WTC11 (cell line): ENCODE results near the gene MTNR1B. TPM values are rescaled to one million over a fixed set of nuclear protein-coding genes. Genes with fewer than 3 reads are reported as not detected.

ENCODE experiments used
- ATAC-seq: fragments of 200-7000 bp; cut with Tn5 transposase; 2 replicates; pipeline ENCODE4 v1.10.0; 2021; ENCODE audit warnings: mild to moderate bottlenecking, moderate library complexity
- CTCF ChIA-PET: fragments of 300-600 bp; sonication (Branson Sonifier 250); formaldehyde crosslinking; loops from one replicate; lab custom pipeline; 2021; ENCODE audit warnings: antibody characterized with exemption; lab: Charles Lee
- POLR2A ChIA-PET: fragments of 350-600 bp; sonication (Branson Sonifier 250); formaldehyde crosslinking; loops from one replicate; lab custom pipeline; 2021; ENCODE audit warnings: antibody characterized with exemption; lab: Charles Lee
- DNase-seq: peaks from one replicate; pipeline ENCODE4 v3.0.0; 2021; ENCODE audit warnings: low spot score
- H3K27ac Mint-ChIP-seq: 2 replicates; pipeline ENCODE4 v1.8.0; 2021; ENCODE audit warnings: mixed read lengths
- H3K27me3 Mint-ChIP-seq: 2 replicates; pipeline ENCODE4 v1.8.0; 2021; ENCODE audit warnings: low read depth, mild to moderate bottlenecking, moderate library complexity, mixed read lengths
- H3K36me3 Mint-ChIP-seq: 2 replicates; pipeline ENCODE4 v1.8.0; 2021; ENCODE audit warnings: mixed read lengths
- H3K4me1 Mint-ChIP-seq: 2 replicates; pipeline ENCODE4 v1.8.0; 2022; ENCODE audit warnings: mixed read lengths
- H3K4me3 Mint-ChIP-seq: 2 replicates; pipeline ENCODE4 v1.8.0; 2021; ENCODE audit warnings: mild to moderate bottlenecking, moderate library complexity, mixed read lengths
- H3K9me3 Mint-ChIP-seq: 2 replicates; pipeline ENCODE4 v1.8.0; 2021; ENCODE audit warnings: mixed read lengths
- ATF1 ChIP-seq: sonication (generic); formaldehyde crosslinking; IDR thresholded peaks from 2 replicates; pipeline ENCODE4 v1.8.1; 2023; ENCODE audit warnings: mild to moderate bottlenecking, moderate library complexity, missing genetic modification reagents
- CTCF ChIP-seq: fragments of 200-600 bp; IDR thresholded peaks from 2 replicates; pipeline ENCODE4 v1.8.0; 2022; ENCODE audit warnings: antibody characterized with exemption
- E2F1 ChIP-seq: sonication (generic); formaldehyde crosslinking; IDR thresholded peaks from 2 replicates; pipeline ENCODE4 v1.8.0; 2022; ENCODE audit warnings: mild to moderate bottlenecking, missing genetic modification reagents
- FOXJ3 ChIP-seq: sonication (generic); formaldehyde crosslinking; IDR thresholded peaks from 2 replicates; pipeline ENCODE4 v1.9.0; 2021; ENCODE audit warnings: missing genetic modification reagents, mild to moderate bottlenecking, borderline replicate concordance
- MLX ChIP-seq: sonication (generic); formaldehyde crosslinking; IDR thresholded peaks from 2 replicates; pipeline ENCODE4 v1.8.1; 2023; ENCODE audit warnings: mild to moderate bottlenecking, missing genetic modification reagents, moderate library complexity
- MXD4 ChIP-seq: fragments of 250-450 bp; sonication (Bioruptor Pico); IDR thresholded peaks from 2 replicates; pipeline ENCODE4 v1.8.0; 2021; ENCODE audit warnings: mild to moderate bottlenecking, moderate library complexity, borderline replicate concordance
- NR1H2 ChIP-seq: sonication (generic); formaldehyde crosslinking; IDR thresholded peaks from 2 replicates; pipeline ENCODE4 v1.9.0; 2021; ENCODE audit warnings: mild to moderate bottlenecking, moderate library complexity, missing genetic modification reagents
- STAT6 ChIP-seq: sonication (generic); formaldehyde crosslinking; conservative IDR thresholded peaks from 2 replicates; pipeline ENCODE4 v1.8.1; 2023; ENCODE audit warnings: mild to moderate bottlenecking, low read depth, missing genetic modification reagents, moderate library complexity
- TCF7 ChIP-seq: sonication (generic); formaldehyde crosslinking; IDR thresholded peaks from 2 replicates; pipeline ENCODE4 v1.8.0; 2022; ENCODE audit warnings: mild to moderate bottlenecking, low read depth, missing genetic modification reagents, moderate library complexity
- TEAD1 ChIP-seq: sonication (generic); formaldehyde crosslinking; IDR thresholded peaks from 2 replicates; pipeline ENCODE4 v1.8.0; 2022; ENCODE audit warnings: mild to moderate bottlenecking, missing genetic modification reagents
- TEAD4 ChIP-seq: sonication (generic); formaldehyde crosslinking; IDR thresholded peaks from 2 replicates; pipeline ENCODE4 v1.8.0; 2022; ENCODE audit warnings: mild to moderate bottlenecking, missing genetic modification reagents
- USF1 ChIP-seq: sonication (generic); formaldehyde crosslinking; IDR thresholded peaks from 2 replicates; pipeline ENCODE4 v1.8.0; 2022; ENCODE audit warnings: mild to moderate bottlenecking, missing genetic modification reagents
- ZBTB21 ChIP-seq: sonication (generic); formaldehyde crosslinking; IDR thresholded peaks from 2 replicates; pipeline ENCODE4 v1.8.1; 2023; ENCODE audit warnings: mild to moderate bottlenecking, missing genetic modification reagents, borderline replicate concordance
- ZNF232 ChIP-seq: sonication (generic); formaldehyde crosslinking; IDR thresholded peaks from 2 replicates; pipeline ENCODE4 v1.8.0; 2022; ENCODE audit warnings: mild to moderate bottlenecking, missing genetic modification reagents
- total RNA-seq: library from RNA; stranded (reverse); gene quantifications from 3 replicates; pipeline ENCODE4 v1.2.3, GENCODE V29; 2021
- TF ChIP-seq, protein P1 (sequence below): sonication (generic); formaldehyde crosslinking; IDR thresholded peaks from 2 replicates; pipeline ENCODE4 v1.8.1; 2022; ENCODE audit warnings: low read depth, missing genetic modification reagents, borderline replicate concordance
- TF ChIP-seq, protein P2 (sequence below): fragments of 250-450 bp; sonication (Bioruptor Pico); conservative IDR thresholded peaks from 2 replicates; pipeline ENCODE4 v1.9.0; 2021; ENCODE audit warnings: mild to moderate bottlenecking
- TF ChIP-seq, protein P3 (sequence below): fragments of 250-450 bp; sonication (Bioruptor Pico); IDR thresholded peaks from 2 replicates; pipeline ENCODE4 v1.9.0; 2021; ENCODE audit warnings: mild to moderate bottlenecking

Gene MTNR1B
- total RNA-seq, 1 experiment from 2014 or later: not detected

GRCh38 chr11:93005239-93005638 lies 35.8 kb downstream of the MTNR1B start (continued):
- TF ChIP-seq E2F1 (no peak), MXD4 (CRISPR knock-in tag) (no peak), ZBTB21 (CRISPR knock-in tag) (no peak), ZNF232 (CRISPR knock-in tag) (no peak)

- CTCF ChIA-PET: no interaction called here
- no peak overlapping the region for H3K4me3 Mint-ChIP-seq
- TF ChIP-seq TEAD4 (CRISPR knock-in tag) (no peak), TEAD1 (no peak), ATF1 (CRISPR knock-in tag) (no peak), FOXJ3 (CRISPR knock-in tag) (no peak), NR1H2 (CRISPR knock-in tag) (no peak), STAT6 (CRISPR knock-in tag) (no peak)
- TF ChIP-seq, protein P1, sequence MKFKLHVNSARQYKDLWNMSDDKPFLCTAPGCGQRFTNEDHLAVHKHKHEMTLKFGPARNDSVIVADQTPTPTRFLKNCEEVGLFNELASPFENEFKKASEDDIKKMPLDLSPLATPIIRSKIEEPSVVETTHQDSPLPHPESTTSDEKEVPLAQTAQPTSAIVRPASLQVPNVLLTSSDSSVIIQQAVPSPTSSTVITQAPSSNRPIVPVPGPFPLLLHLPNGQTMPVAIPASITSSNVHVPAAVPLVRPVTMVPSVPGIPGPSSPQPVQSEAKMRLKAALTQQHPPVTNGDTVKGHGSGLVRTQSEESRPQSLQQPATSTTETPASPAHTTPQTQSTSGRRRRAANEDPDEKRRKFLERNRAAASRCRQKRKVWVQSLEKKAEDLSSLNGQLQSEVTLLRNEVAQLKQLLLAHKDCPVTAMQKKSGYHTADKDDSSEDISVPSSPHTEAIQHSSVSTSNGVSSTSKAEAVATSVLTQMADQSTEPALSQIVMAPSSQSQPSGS (CRISPR knock-in tag): no peak
- no peak for DNase-seq
- no peaks in the 10 kb centered on the region for H3K4me1 Mint-ChIP-seq
- peaks cover 28% of the 10 kb centered on the region for H3K9me3 Mint-ChIP-seq
- POLR2A ChIA-PET: no interaction called here
- H3K27me3 Mint-ChIP-seq: no peaks in the 10 kb centered on the region
- H3K27ac Mint-ChIP-seq: no peak overlapping the region
- no peak for ATAC-seq
- H3K36me3 Mint-ChIP-seq: peaks cover 14% of the 10 kb centered on the region
Observed at GRCh38 chr11:93013646-93014045, 44.2 kb downstream of the MTNR1B start.

- CTCF ChIA-PET: no interaction called here
- Mint-ChIP-seq H3K4me3 (no peak overlapping the region), H3K4me1 (peaks cover 6% of the 10 kb centered on the region), H3K9me3 (peaks cover 28% of the 10 kb centered on the region), H3K36me3 (peaks cover 14% of the 10 kb centered on the region), H3K27ac (no peak overlapping the region)
- no peak for DNase-seq
- ATAC-seq: no peak
- POLR2A ChIA-PET: no interaction called here
- TF ChIP-seq MLX (CRISPR knock-in tag) (no peak), USF1 (CRISPR knock-in tag) (no peak), TEAD4 (CRISPR knock-in tag) (no peak), TCF7 (no peak), CTCF (no peak)
- TF ChIP-seq, protein P2, sequence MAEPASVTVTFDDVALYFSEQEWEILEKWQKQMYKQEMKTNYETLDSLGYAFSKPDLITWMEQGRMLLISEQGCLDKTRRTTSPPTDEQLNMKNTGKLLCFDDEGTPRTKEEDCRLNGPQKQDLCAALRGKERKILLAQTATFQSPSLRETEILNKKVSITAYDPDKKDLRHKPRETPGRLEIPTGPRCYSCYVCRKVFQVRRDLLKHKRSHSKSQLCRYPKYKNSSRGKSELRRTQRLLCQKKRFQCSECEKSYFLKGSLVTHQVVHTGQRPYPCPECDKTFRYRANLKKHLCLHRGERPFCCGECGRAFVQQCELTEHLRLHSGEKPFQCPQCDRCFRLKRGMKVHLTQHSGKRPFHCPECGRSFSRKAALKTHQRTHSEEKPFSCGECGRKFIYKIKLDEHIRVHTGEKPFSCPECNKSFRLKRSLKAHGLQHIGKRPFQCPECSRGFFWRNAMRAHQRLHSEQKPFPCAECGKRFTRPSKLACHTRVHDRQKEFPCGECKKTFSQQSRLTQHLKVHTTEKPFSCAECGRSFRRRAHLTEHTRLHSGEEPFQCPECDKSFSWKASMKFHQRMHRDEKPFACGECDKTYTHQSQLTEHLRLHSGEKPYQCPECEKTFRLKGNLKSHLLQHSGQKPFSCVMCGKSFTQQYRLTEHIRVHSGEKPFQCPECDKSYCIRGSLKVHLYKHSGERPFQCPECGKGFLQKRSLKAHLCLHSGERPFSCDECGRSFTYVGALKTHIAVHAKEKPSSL (CRISPR knock-in tag): no peak
- TF ChIP-seq, protein P1 (CRISPR knock-in tag): no peak
- TF ChIP-seq, protein P3, sequence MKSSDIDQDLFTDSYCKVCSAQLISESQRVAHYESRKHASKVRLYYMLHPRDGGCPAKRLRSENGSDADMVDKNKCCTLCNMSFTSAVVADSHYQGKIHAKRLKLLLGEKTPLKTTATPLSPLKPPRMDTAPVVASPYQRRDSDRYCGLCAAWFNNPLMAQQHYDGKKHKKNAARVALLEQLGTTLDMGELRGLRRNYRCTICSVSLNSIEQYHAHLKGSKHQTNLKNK (CRISPR knock-in tag): no peak
- TF ChIP-seq, all 79 proteins: peak for 0
- no peaks in the 10 kb centered on the region for H3K27me3 Mint-ChIP-seq
Observed at GRCh38 chr11:93016595-93016994, 47.1 kb downstream of the MTNR1B start.
